Immature natural killer cell (primary cell): Measurements from ENCODE around the gene KRTAP21-3. TPM values are rescaled to one million over a fixed set of nuclear protein-coding genes. Genes with fewer than 3 reads are reported as not detected.

Experiments used
- DNase-seq, 3 donors: peaks; one replicate each; pipeline ENCODE4 v3.0.0; 2022; ENCODE audit warnings: mixed read lengths in 1 of 3
- H3K27ac Mint-ChIP-seq, 6 donors: one replicate each; pipeline ENCODE4 v1.8.0; 2020; ENCODE audit warnings: mixed read lengths in 6 of 6, mild to moderate bottlenecking in 5 of 6, inconsistent platforms in 4 of 6, moderate library complexity in 3 of 6
- H3K27me3 Mint-ChIP-seq, 3 donors: one replicate each; pipeline ENCODE4 v1.8.0; 2020 to 2021; ENCODE audit warnings: low read depth in 3 of 3, mild to moderate bottlenecking in 3 of 3, mixed read lengths in 3 of 3, moderate library complexity in 3 of 3, inconsistent platforms in 1 of 3
- H3K36me3 Mint-ChIP-seq, 3 donors: one replicate each; pipeline ENCODE4 v1.8.0; 2020; ENCODE audit warnings: mixed read lengths in 3 of 3, inconsistent platforms in 2 of 3, mild to moderate bottlenecking in 2 of 3
- H3K4me1 Mint-ChIP-seq, 2 donors: one replicate each; pipeline ENCODE4 v1.8.0; 2020; ENCODE audit warnings: inconsistent platforms in 2 of 2, mild to moderate bottlenecking in 2 of 2, mixed read lengths in 2 of 2, moderate library complexity in 1 of 2
- H3K4me3 Mint-ChIP-seq, 5 donors: one replicate each; pipeline ENCODE4 v1.8.0; 2020; ENCODE audit warnings: mild to moderate bottlenecking in 5 of 5, mixed read lengths in 5 of 5, inconsistent platforms in 3 of 5, moderate library complexity in 3 of 5
- H3K9me3 Mint-ChIP-seq, 6 donors: one replicate each; pipeline ENCODE4 v1.8.0; 2020; ENCODE audit warnings: mild to moderate bottlenecking in 6 of 6, mixed read lengths in 6 of 6, inconsistent platforms in 4 of 6, moderate library complexity in 3 of 6
- polyA plus RNA-seq, 3 donors: library from polyadenylated mRNA; unstranded; fragments of 300-500 nt; fragmentation: Illumina TruSeq; gene quantifications; one replicate each; pipeline ENCODE4 v1.2.3, GENCODE V29; 2021

KRTAP21-3 gene
- polyA plus RNA-seq, 3 donors from 2014 or later = not detected

DNA sequence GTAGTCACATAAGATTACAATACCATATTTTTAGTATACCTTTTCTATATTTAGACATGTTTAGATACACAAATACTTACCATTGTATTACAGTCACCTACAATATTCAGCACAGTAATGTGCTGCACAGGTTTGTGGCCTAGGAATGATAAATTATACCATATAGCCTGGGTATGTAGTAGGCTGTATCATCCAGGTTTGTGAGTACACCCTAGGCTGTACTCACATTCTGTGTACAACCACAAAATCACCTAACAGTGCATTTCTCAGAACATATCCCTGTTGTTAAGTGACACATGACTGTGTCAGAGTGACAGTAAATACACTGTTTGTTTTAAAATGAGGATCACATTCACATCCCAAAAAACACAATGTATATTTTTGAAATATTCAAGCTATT, 11.2 kb downstream of the KRTAP21-3 start:
- Mint-ChIP-seq H3K4me3 (no peak overlapping the region), H3K9me3 (peaks cover 2 to 24% (median 8%) of the 10 kb centered on the region in 6 donors), H3K27ac (no peak overlapping the region), H3K4me1 (no peaks in the 10 kb centered on the region), H3K27me3 (peaks cover 0 to 3% (median 3%) of the 10 kb centered on the region in 3 donors), H3K36me3 (no peaks in the 10 kb centered on the region)
- no peak for DNase-seq

DNA sequence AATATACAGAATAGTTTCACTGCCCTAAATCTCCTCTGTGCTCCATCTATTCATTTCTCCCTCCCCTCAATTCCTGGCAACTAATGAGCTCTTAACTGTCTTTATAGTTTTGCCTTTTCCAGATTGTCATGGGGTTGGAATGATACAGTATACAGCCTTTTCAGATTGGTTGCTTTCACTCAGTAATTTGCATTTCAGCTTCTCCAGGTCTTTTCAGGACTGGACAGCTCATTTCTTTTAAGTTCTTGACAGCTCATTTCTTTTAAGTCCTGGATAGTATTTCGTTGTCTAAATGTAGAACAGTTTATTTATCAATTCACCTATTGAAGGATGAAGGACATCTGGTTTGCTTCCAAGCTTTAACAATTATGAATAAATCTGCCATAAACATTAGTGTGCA, 22.6 kb downstream of the KRTAP21-3 start:
- no peaks in the 10 kb centered on the region for H3K36me3 Mint-ChIP-seq
- no peak for DNase-seq
- no peak overlapping the region for H3K27ac Mint-ChIP-seq
- peaks cover 13 to 37% (median 18%) of the 10 kb centered on the region in 6 donors for H3K9me3 Mint-ChIP-seq
- peaks cover 0 to 2% (median 0%) of the 10 kb centered on the region in 3 donors for H3K27me3 Mint-ChIP-seq
- no peaks in the 10 kb centered on the region for H3K4me1 Mint-ChIP-seq
- no peak overlapping the region for H3K4me3 Mint-ChIP-seq

- Mint-ChIP-seq H3K9me3 (peaks cover 3 to 23% (median 11%) of the 10 kb centered on the region in 6 donors), H3K36me3 (no peaks in the 10 kb centered on the region), H3K4me1 (no peaks in the 10 kb centered on the region), H3K4me3 (no peak overlapping the region), H3K27me3 (peaks cover 0 to 2% (median 0%) of the 10 kb centered on the region in 3 donors), H3K27ac (no peak overlapping the region)
- DNase-seq = no peak
Measured at GRCh38 chr21:30689822-30690221, 28.8 kb downstream of the KRTAP21-3 start.

GRCh38 chr21:30684506-30684905, 34.1 kb downstream of the KRTAP21-3 start:
- Mint-ChIP-seq H3K27ac (no peak overlapping the region), H3K27me3 (peaks cover 0 to 2% (median 1%) of the 10 kb centered on the region in 3 donors), H3K4me3 (no peak overlapping the region), H3K36me3 (peaks cover 0 to 3% (median 0%) of the 10 kb centered on the region in 3 donors), H3K4me1 (no peaks in the 10 kb centered on the region), H3K9me3 (peaks cover 3 to 29% (median 11%) of the 10 kb centered on the region in 6 donors)
- DNase-seq = no peak

- Mint-ChIP-seq H3K27ac (no peak overlapping the region), H3K36me3 (peaks cover 0 to 3% (median 0%) of the 10 kb centered on the region in 3 donors), H3K9me3 (peaks cover 5 to 33% (median 10%) of the 10 kb centered on the region in 6 donors), H3K4me1 (no peaks in the 10 kb centered on the region), H3K4me3 (no peak overlapping the region), H3K27me3 (peaks cover 0 to 2% (median 2%) of the 10 kb centered on the region in 3 donors)
- DNase-seq = no peak
Measured at GRCh38 chr21:30680586-30680985, 38.0 kb downstream of the KRTAP21-3 start.

DNA sequence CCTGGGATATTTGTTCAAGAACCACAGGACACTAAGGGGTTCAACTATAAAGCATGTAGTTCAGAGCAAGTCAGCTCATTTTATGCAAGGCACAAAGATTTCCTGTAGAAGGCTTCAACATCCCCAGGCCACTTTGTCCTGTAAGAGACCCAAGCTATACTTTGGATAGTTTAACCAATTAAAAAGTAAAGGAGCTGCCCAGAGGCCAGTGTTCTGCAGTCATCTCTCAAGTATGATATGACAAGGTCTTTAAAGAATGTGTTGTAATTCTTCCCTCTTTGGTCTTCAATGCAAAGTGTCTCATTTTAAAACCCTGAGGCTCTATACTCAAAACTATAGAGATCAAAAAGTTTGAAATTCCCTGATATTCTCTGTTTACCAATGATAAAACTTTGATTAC, 41.8 kb downstream of the KRTAP21-3 start:
- no peak overlapping the region for H3K27ac Mint-ChIP-seq
- peaks cover 0 to 3% (median 0%) of the 10 kb centered on the region in 3 donors for H3K36me3 Mint-ChIP-seq
- H3K4me3 Mint-ChIP-seq = no peak overlapping the region
- H3K27me3 Mint-ChIP-seq = peaks cover 0 to 3% (median 0%) of the 10 kb centered on the region in 3 donors
- DNase-seq = no peak
- H3K4me1 Mint-ChIP-seq = no peaks in the 10 kb centered on the region
- peaks cover 0 to 44% (median 13%) of the 10 kb centered on the region in 6 donors for H3K9me3 Mint-ChIP-seq

- Mint-ChIP-seq H3K36me3 (peaks cover 0 to 3% (median 0%) of the 10 kb centered on the region in 3 donors), H3K27me3 (peaks cover 0 to 3% (median 2%) of the 10 kb centered on the region in 3 donors), H3K9me3 (peaks cover 2 to 56% (median 19%) of the 10 kb centered on the region in 6 donors), H3K4me3 (no peak overlapping the region), H3K4me1 (no peaks in the 10 kb centered on the region), H3K27ac (no peak overlapping the region)
- DNase-seq = no peak
Measured at GRCh38 chr21:30674312-30674711, 44.3 kb downstream of the KRTAP21-3 start.

DNA sequence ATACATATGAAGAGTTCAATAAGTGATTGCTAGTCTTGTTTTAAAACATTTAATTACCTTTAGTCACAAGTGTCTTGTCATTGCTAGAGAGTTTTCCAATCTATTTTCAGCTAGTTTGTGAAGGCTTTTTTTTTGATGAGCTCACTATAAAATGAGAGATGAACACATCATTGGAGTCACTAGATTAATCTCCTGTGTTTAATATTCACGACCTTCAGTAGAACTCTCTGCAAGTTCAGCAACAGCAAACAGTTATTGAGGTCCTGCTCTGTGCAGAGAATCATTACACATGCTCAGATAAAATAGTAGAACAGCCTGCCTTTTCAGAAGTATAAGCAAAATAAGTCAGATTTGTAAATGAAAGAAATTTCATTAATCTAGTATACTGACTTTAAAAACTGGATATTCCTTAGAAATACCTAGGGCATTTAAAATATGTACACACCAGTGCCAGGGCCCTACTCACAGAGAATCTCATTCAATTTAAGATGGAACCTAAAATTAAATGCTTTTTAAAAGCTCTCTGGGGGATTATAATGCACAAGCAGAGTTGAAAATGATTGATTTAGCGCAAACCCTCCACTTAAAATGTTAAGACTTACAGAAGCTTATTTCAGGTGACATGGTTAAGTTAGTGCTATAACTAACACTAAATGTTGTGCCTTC, 45.5 kb downstream of the KRTAP21-3 start:
- Mint-ChIP-seq H3K9me3 (peaks cover 2 to 59% (median 17%) of the 10 kb centered on the region in 6 donors), H3K36me3 (peaks cover 0 to 3% (median 0%) of the 10 kb centered on the region in 3 donors), H3K27ac (no peak overlapping the region), H3K4me3 (no peak overlapping the region), H3K4me1 (no peaks in the 10 kb centered on the region), H3K27me3 (peaks cover 0 to 3% (median 2%) of the 10 kb centered on the region in 3 donors)
- DNase-seq = no peak

GRCh38 chr21:30668776-30669175, 49.8 kb downstream of the KRTAP21-3 start:
- Mint-ChIP-seq H3K36me3 (peaks cover 0 to 3% (median 0%) of the 10 kb centered on the region in 3 donors), H3K27me3 (peaks cover 0 to 2% (median 0%) of the 10 kb centered on the region in 3 donors), H3K4me1 (no peaks in the 10 kb centered on the region), H3K27ac (no peak overlapping the region), H3K4me3 (no peak overlapping the region), H3K9me3 (peaks cover 2 to 44% (median 17%) of the 10 kb centered on the region in 6 donors)
- no peak for DNase-seq

Other genes starting within 250 kb of the KRTAP21-3 start
- not detected for gene KRTAP19-1, start 238.4 kb downstream of the KRTAP21-3 start, polyA plus RNA-seq
- gene KRTAP19-2, start 231.3 kb downstream of the KRTAP21-3 start, polyA plus RNA-seq = not detected
- gene KRTAP19-3, start 226.8 kb downstream of the KRTAP21-3 start, polyA plus RNA-seq = not detected
- gene KRTAP19-4, start 221.6 kb downstream of the KRTAP21-3 start, polyA plus RNA-seq = not detected
- not detected for gene KRTAP19-5, start 216.6 kb downstream of the KRTAP21-3 start, polyA plus RNA-seq
- gene KRTAP19-6, start 176.9 kb downstream of the KRTAP21-3 start, polyA plus RNA-seq = not detected
- gene KRTAP19-7, start 157.5 kb downstream of the KRTAP21-3 start, polyA plus RNA-seq = not detected
- gene KRTAP22-2, start 128.4 kb downstream of the KRTAP21-3 start, polyA plus RNA-seq = not detected
- not detected for gene KRTAP6-3, start 126.3 kb downstream of the KRTAP21-3 start, polyA plus RNA-seq
- gene KRTAP6-2, start 119.9 kb downstream of the KRTAP21-3 start, polyA plus RNA-seq = not detected
- not detected for gene KRTAP22-1, start 117.7 kb downstream of the KRTAP21-3 start, polyA plus RNA-seq
- not detected for gene KRTAP6-1, start 104.8 kb downstream of the KRTAP21-3 start, polyA plus RNA-seq
- gene KRTAP20-1, start 102.4 kb downstream of the KRTAP21-3 start, polyA plus RNA-seq = not detected
- gene KRTAP20-4, start 98.2 kb downstream of the KRTAP21-3 start, polyA plus RNA-seq = not detected
- gene KRTAP20-2, start 83.6 kb downstream of the KRTAP21-3 start, polyA plus RNA-seq = not detected
- not detected for gene KRTAP20-3, start 75.9 kb downstream of the KRTAP21-3 start, polyA plus RNA-seq
- gene KRTAP21-2, start 28.5 kb upstream of the KRTAP21-3 start, polyA plus RNA-seq = not detected
- not detected for gene KRTAP21-1, start 36.7 kb upstream of the KRTAP21-3 start, polyA plus RNA-seq
- not detected for gene KRTAP8-1, start 94.5 kb upstream of the KRTAP21-3 start, polyA plus RNA-seq
- not detected for gene KRTAP7-1, start 111.0 kb upstream of the KRTAP21-3 start, polyA plus RNA-seq
- gene KRTAP11-1, start 162.8 kb upstream of the KRTAP21-3 start, polyA plus RNA-seq = not detected